Measurements from ENCODE around the gene IFNA8. TPM values are rescaled to one million over a fixed set of nuclear protein-coding genes. Genes with fewer than 3 reads are reported as not detected.

The IFNA8 gene
- not detected in 2 replicates for total RNA-seq

DNA sequence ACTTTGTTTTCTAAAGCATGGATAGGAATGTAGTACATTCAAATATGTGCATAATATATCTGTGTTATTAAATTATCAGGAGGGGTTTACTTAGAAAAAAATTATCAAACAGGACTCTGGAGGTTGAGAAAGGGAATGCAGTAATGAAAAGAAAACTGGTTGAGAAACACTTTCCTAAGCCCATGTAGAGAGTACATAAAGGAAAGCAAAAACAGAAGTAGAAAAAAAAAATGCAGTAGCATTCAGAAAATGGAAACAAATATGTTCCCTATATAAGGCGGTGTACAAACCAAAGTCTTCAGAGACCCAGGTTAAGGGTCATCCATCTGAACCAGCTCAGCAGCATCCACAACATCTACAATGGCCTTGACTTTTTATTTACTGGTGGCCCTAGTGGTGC is at the start of gene IFNA8:
Gene IFNA8 (plus strand): TSS at position 301 of the 400 bp plus-strand sequence. CDS start 60 bp downstream, at position 361.

GRCh38 chr9:21367957-21368356 is 41.0 kb upstream of the IFNA8 start, which contains the start of gene IFNA13:
IFNA13 (minus strand) TSS chr9:21368057; CDS start chr9:21368010, 47 bp downstream.

DNA sequence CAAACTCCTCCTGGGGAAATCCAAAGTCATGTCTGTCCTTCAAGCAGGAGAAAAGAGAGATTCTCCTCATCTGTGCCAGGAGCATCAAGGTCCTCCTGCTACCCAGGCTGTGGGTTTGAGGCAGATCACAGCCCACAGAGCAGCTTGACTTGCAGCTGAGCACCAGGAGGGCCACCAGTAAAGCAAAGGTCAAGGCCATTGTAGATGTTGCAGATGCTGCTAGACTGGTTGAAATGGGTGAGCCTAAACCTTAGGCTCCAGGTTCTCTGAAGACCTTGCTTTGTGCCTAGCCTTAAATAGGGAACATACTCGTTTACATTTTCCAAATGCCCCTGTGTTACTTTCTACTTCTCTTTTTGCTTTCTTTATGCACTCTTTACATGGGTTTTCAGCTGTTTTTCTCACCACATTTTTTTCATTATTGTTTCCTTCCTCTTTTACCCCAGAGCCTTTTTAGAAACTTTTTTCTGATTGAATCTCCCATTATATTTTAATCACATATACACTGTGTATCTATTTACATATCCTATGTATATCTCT is 23.7 kb upstream of the IFNA8 start, which contains the start of gene IFNA2:
Gene IFNA2 (minus strand): TSS at position 268 of the 540 bp plus-strand sequence. CDS start 69 bp downstream, at position 199.

GRCh38 chr9:21440139-21440538 is 31.2 kb downstream of the IFNA8 start, which contains the start of gene IFNA1:
IFNA1 (plus strand) TSS chr9:21440439; CDS start chr9:21440508, 69 bp downstream.

Other genes starting within 250 kb of the IFNA8 start
- not detected in 2 replicates for gene IFNA21, start 242.5 kb upstream of the IFNA8 start, total RNA-seq
- gene IFNA4, start 221.5 kb upstream of the IFNA8 start, total RNA-seq = not detected in 2 replicates
- not detected in 2 replicates for gene IFNA7, start 206.9 kb upstream of the IFNA8 start, total RNA-seq
- gene IFNA10, start 202.0 kb upstream of the IFNA8 start, total RNA-seq = not detected in 2 replicates
- not detected in 2 replicates for gene IFNA16, start 191.8 kb upstream of the IFNA8 start, total RNA-seq
- not detected in 2 replicates for gene IFNA17, start 180.9 kb upstream of the IFNA8 start, total RNA-seq
- not detected in 2 replicates for gene IFNA14, start 169.1 kb upstream of the IFNA8 start, total RNA-seq
- not detected in 2 replicates for gene IFNA5, start 103.8 kb upstream of the IFNA8 start, total RNA-seq
- 37.7 and 49.3 TPM in 2 replicates for gene KLHL9, start 73.7 kb upstream of the IFNA8 start, total RNA-seq
- gene IFNA6, start 58.2 kb upstream of the IFNA8 start, total RNA-seq = not detected in 2 replicates
- gene IFNA13, start 41.1 kb upstream of the IFNA8 start, total RNA-seq = not detected in 2 replicates
- not detected in 2 replicates for gene IFNA2, start 23.7 kb upstream of the IFNA8 start, total RNA-seq
- gene IFNA1, start 31.3 kb downstream of the IFNA8 start, total RNA-seq = not detected in 2 replicates
- gene IFNE, start 73.2 kb downstream of the IFNA8 start, total RNA-seq = 10.4 and 30.1 TPM in 2 replicates

Data from smooth muscle cell of the pulmonary artery (primary cell).